Measurements from ENCODE around the gene MPRIP. TPM values are rescaled to one million over a fixed set of nuclear protein-coding genes. Genes with fewer than 3 reads are reported as not detected.

The MPRIP gene
- total and polyA plus RNA-seq, 7 donors = 43.2 to 113 (median 77.4) TPM

DNA sequence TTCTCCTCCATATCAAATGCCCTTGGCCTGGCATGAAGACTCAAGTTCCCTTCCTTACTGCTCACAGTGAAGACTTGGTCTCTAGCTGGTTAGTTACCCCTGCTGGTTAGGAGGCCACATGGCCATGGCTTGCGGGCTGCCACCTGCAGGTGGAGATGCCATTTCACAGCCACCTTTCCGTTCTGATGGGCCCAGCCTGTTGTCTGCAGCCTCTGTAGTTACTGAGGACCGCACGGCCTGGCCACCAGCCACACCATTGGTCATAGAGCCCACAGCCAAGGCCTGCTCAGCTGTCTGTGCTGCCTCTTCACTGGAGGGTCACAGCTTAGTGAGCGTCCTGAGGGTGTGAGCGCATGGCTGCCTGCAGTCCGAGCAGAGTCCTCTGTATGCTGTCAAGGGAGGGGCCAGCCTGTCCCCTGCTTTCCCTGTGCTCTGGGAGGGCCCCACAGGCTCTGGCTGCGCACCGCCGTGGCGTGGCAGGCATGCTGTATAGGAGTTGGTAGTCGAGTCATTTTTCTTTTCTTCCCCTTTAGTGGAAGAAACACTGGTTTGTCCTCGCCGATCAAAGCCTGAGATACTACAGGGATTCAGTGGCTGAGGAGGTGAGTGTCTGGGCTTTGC, 104.6 kb downstream of the MPRIP start:
- H3K4me1 ChIP-seq = peaks cover 0 to 19% (median 19%) of the 10 kb centered on the region in 4 donors
- H3K36me3 ChIP-seq = peaks cover 27 to 86% (median 35%) of the 10 kb centered on the region in 4 donors
- H3K27me3 ChIP-seq = no peaks in the 10 kb centered on the region
- H3K4me3 ChIP-seq = no peak overlapping the region
- intact Hi-C loops (cut with DNase I) = loop anchor here (10.0 kb wide), 1 partner anchor 158 kb away; the partner anchor contains the start of gene NT5M
- DNase-seq = no peak
- H3K9me3 ChIP-seq = no peaks in the 10 kb centered on the region
- WGBS, 2 donors = 83 to 89% methylated on average over 14 of the region's 14 CpGs
- H3K27ac ChIP-seq = no peak overlapping the region
- TF ChIP-seq POLR2AphosphoS5 (IDR thresholded peaks at IDR 0.05) = no peak
- TF ChIP-seq POLR2A (IDR thresholded peaks at IDR 0.05) = no peak
- no peak for TF ChIP-seq EP300 (IDR thresholded peaks at IDR 0.05)
- TF ChIP-seq, protein P1, sequence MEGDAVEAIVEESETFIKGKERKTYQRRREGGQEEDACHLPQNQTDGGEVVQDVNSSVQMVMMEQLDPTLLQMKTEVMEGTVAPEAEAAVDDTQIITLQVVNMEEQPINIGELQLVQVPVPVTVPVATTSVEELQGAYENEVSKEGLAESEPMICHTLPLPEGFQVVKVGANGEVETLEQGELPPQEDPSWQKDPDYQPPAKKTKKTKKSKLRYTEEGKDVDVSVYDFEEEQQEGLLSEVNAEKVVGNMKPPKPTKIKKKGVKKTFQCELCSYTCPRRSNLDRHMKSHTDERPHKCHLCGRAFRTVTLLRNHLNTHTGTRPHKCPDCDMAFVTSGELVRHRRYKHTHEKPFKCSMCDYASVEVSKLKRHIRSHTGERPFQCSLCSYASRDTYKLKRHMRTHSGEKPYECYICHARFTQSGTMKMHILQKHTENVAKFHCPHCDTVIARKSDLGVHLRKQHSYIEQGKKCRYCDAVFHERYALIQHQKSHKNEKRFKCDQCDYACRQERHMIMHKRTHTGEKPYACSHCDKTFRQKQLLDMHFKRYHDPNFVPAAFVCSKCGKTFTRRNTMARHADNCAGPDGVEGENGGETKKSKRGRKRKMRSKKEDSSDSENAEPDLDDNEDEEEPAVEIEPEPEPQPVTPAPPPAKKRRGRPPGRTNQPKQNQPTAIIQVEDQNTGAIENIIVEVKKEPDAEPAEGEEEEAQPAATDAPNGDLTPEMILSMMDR (IDR thresholded peaks at IDR 0.05) = no peak

DNA sequence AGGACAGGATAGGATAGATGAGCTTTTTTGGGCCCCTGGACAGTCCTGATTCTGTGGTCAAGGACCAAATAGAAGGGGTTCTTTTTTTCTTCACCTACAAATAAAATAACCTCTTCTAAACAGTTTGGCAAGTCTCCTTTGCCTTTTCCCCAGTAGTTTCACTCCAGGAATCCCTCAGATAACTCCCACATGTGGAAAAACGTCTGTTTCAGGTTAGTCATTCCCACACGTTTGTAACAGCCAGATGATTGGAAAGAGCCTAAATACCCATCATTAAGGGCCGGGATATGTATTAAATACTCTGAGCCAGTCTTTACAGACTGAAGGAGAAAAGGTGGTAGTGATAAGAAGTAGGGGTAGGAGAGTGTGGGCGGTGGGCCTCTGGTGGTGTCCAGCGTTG, 105.6 kb downstream of the MPRIP start:
- Histone ChIP-seq H3K4me3 (no peak overlapping the region), H3K27ac (no peak overlapping the region), H3K36me3 (peaks cover 27 to 80% (median 35%) of the 10 kb centered on the region in 4 donors), H3K4me1 (peaks cover 0 to 24% (median 23%) of the 10 kb centered on the region in 4 donors), H3K9me3 (no peaks in the 10 kb centered on the region), H3K27me3 (no peaks in the 10 kb centered on the region)
- TF ChIP-seq POLR2AphosphoS5 (IDR thresholded peaks at IDR 0.05) (no peak), EP300 (IDR thresholded peaks at IDR 0.05) (no peak), POLR2A (IDR thresholded peaks at IDR 0.05) (no peak)
- TF ChIP-seq, protein P1 (IDR thresholded peaks at IDR 0.05) = no peak
- intact Hi-C loops (cut with DNase I) = loop anchor here (10.0 kb wide), 1 partner anchor 157 kb away; the partner anchor contains the start of gene NT5M
- DNase-seq = no peak
- 88% methylated on average over 5 of the region's 5 CpGs for WGBS, 2 donors

DNA sequence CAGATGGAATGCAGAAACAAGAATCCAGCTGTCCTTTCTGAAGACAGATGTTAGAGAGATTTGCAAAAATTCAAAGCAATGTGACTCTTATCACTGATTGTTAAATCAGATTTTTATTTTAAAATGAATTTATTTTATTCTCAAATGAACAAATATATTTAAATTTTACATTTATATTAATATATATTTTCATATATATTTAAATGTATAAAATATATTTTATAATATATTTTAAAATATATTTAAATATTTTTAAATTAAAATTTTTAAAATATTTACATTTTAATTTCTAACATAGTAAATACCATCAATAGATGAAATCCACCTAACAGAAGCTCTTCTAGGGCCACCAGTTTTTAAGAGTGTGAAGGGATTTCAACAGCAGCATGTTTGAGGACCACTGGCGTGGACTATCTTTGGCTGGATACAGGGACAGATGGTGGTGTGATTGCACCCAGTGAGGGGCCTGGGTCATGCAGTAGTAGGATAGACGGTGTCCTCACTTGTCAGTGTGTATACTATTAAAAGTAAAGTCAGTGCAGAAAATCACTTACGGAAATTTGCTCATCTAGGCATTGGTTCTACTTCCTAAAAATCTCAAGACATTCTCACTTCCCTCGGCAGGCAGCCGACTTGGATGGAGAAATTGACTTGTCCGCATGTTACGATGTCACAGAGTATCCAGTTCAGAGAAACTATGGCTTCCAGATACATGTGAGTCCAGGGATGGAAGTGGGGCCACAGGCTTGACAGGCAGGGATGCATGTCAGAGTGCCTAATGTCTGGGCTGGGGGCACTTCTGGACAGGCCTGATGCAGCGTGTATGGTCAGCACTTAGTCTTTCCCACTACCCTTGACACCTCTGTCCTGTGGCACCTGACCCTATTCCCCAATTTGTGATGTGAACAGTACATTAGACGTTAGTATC, 107.5 kb downstream of the MPRIP start:
- Histone ChIP-seq H3K27me3 (no peaks in the 10 kb centered on the region), H3K4me3 (no peak overlapping the region), H3K36me3 (peaks cover 23 to 80% (median 35%) of the 10 kb centered on the region in 4 donors), H3K27ac (peak overlapping the region in 2 of 4 donors; percentile 81 to 84), H3K4me1 (peaks cover 0 to 29% (median 24%) of the 10 kb centered on the region in 4 donors), H3K9me3 (no peaks in the 10 kb centered on the region)
- TF ChIP-seq POLR2A (IDR thresholded peaks at IDR 0.05) = no peak
- TF ChIP-seq EP300 (IDR thresholded peaks at IDR 0.05) = no peak
- TF ChIP-seq, protein P1 (IDR thresholded peaks at IDR 0.05) = no peak
- no peak for TF ChIP-seq POLR2AphosphoS5 (IDR thresholded peaks at IDR 0.05)
- intact Hi-C loops (cut with DNase I) = loop anchor here (5.0 to 10.0 kb wide), 3 partner anchors 53 to 155 kb away; partner anchors contain the start of gene NT5M
- DNase-seq = no peak
- WGBS, 2 donors = 86 to 91% methylated on average over 9 of the region's 9 CpGs

DNA sequence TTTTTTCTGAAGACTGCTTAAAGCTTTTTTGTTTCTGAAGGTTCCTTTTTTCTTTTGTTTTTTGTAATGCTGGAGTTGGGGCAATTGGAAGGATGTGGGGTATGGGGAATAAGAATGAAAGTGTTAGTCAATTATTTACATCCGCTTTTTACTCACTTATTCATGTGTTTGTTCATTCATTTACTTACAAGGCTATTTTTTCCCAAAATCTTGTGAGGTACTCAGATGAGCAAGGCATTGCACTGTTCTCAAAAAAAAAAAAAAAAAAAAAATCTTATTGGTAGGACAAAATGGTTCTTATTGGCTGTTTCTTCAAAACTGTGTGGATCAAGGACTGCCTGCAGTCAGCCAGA, 108.2 kb downstream of the MPRIP start:
- Histone ChIP-seq H3K36me3 (peaks cover 23 to 80% (median 39%) of the 10 kb centered on the region in 4 donors), H3K4me3 (no peak overlapping the region), H3K9me3 (no peaks in the 10 kb centered on the region), H3K27me3 (no peaks in the 10 kb centered on the region), H3K4me1 (peaks cover 0 to 29% (median 24%) of the 10 kb centered on the region in 4 donors), H3K27ac (peak overlapping the region; percentile 73 to 84 (median 77))
- intact Hi-C loops (cut with DNase I) = loop anchor here (5.0 kb wide), 2 partner anchors 52 to 148 kb away; no protein-coding TSS in a partner anchor
- no peak for DNase-seq
- TF ChIP-seq, protein P1 (IDR thresholded peaks at IDR 0.05) = no peak
- TF ChIP-seq POLR2AphosphoS5 (IDR thresholded peaks at IDR 0.05) (no peak), POLR2A (IDR thresholded peaks at IDR 0.05) (no peak), EP300 (IDR thresholded peaks at IDR 0.05) (no peak)
- WGBS, 2 donors = 80 to 83% methylated on average over 1 of the region's 1 CpG

Measured in sigmoid colon (tissue), 7 donors.